ENCODE data around the gene TNFAIP2. TPM values are rescaled to one million over a fixed set of nuclear protein-coding genes. Genes with fewer than 3 reads are reported as not detected.

The TNFAIP2 gene
- total and polyA plus RNA-seq, 2 donors (not counting 3 experiments of a cell fraction or from before 2014, with no cell fraction given): 31.6 to 42.7 TPM

DNA sequence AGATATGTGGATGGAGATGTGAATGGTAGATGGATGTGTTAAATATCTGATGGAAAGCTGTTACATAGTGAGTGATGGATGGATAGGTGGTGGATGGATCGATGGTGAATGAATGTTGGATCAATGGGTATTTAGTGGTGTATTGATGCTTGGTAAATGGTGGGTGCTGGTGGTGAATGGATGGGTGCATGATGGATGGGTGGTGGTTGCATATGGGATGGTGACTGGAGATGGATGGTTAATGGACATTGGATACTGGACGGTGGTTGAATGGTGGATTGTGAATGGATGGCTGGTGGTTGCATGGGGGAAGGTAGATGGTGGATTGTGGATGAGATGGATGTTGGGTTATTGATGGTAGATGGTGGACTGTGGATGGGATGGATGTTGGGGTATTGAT, 41.3 kb upstream of the TNFAIP2 start:
- no peak for FAIRE-seq

More for the DNA sequence above, 41.3 kb upstream of the TNFAIP2 start:
- Histone ChIP-seq H3K4me2 (ENCODE audit: insufficient read depth, low read length) (no peak overlapping the region), H3K4me1 (ENCODE audit: control insufficient read depth, extremely low read depth, insufficient read depth, low read length) (no peaks in the 10 kb centered on the region), H3K27ac (ENCODE audit: insufficient read depth, low read depth, low read length) (no peak overlapping the region), H3K9ac (replicated peaks; ENCODE audit: extremely low read depth, insufficient read depth, low read length) (no peak overlapping the region), H3K79me2 (ENCODE audit: control insufficient read depth, insufficient read depth, low read length) (no peaks in the 10 kb centered on the region), H3K4me3 (replicated peaks in 1 of 3; ENCODE audit: insufficient read depth in 1 of 3, low read depth in 1 of 3, low read length in 3 of 3) (no peak overlapping the region), H3K9me3 (replicated peaks; ENCODE audit: control insufficient read depth, insufficient read depth, low read length) (no peaks in the 10 kb centered on the region), H3K36me3 (ENCODE audit: control insufficient read depth in 2 of 2, extremely low read depth in 1 of 2, insufficient read depth in 2 of 2, low read length in 2 of 2) (no peaks in the 10 kb centered on the region), H3K9me1 (replicated peaks; ENCODE audit: control insufficient read depth, extremely low read depth, insufficient read depth, low read length) (no peaks in the 10 kb centered on the region), H3K27me3 (ENCODE audit: control insufficient read depth in 2 of 2, insufficient read depth in 2 of 2, low read length in 2 of 2) (peaks cover 6 to 9% of the 10 kb centered on the region in 2 experiments), H4K20me1 (replicated peaks; ENCODE audit: control insufficient read depth, extremely low read depth, insufficient read depth, low read length) (no peaks in the 10 kb centered on the region), H2AFZ (ENCODE audit: low read depth, low read length) (no peak overlapping the region)
- dilution Hi-C loops (cut with MboI; ENCODE audit: extremely low pct_ligation_motif_present, low sequenced_read_pairs) (no loop called here), intact Hi-C loops (cut with micrococcal nuclease) (no loop called here)
- no TSS peak for BruUV-seq (replicated peaks)
- no peak for DNase-seq (ENCODE audit: low read depth, low spot score)
- ChIA-PET CTCF (no interaction called here), POLR2A (no interaction called here)
- TF ChIP-seq, protein P1, sequence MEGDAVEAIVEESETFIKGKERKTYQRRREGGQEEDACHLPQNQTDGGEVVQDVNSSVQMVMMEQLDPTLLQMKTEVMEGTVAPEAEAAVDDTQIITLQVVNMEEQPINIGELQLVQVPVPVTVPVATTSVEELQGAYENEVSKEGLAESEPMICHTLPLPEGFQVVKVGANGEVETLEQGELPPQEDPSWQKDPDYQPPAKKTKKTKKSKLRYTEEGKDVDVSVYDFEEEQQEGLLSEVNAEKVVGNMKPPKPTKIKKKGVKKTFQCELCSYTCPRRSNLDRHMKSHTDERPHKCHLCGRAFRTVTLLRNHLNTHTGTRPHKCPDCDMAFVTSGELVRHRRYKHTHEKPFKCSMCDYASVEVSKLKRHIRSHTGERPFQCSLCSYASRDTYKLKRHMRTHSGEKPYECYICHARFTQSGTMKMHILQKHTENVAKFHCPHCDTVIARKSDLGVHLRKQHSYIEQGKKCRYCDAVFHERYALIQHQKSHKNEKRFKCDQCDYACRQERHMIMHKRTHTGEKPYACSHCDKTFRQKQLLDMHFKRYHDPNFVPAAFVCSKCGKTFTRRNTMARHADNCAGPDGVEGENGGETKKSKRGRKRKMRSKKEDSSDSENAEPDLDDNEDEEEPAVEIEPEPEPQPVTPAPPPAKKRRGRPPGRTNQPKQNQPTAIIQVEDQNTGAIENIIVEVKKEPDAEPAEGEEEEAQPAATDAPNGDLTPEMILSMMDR (IDR thresholded peaks at IDR 0.05; ENCODE audit: extremely low read depth in 1 of 2, insufficient read depth in 1 of 2, low read depth in 1 of 2, low read length in 2 of 2): no peak
- TF ChIP-seq FOS (IDR thresholded peaks at IDR 0.05; ENCODE audit: borderline replicate concordance, insufficient read depth, low read length) (no peak), JUN (IDR thresholded peaks at IDR 0.05; ENCODE audit: borderline replicate concordance, insufficient read depth, insufficient read length, low read depth) (no peak), POLR2AphosphoS5 (IDR thresholded peaks at IDR 0.05; ENCODE audit: insufficient read depth, low read depth, low read length) (no peak), POLR2A (IDR thresholded peaks at IDR 0.05; ENCODE audit: low read depth, low read length) (no peak), GATA2 (IDR thresholded peaks at IDR 0.05; ENCODE audit: insufficient read depth, insufficient read length, low read depth, low read length) (no peak)
